GM15510 (cell line): Measurements from ENCODE around the gene SYN1.

ENCODE experiments used
- POLR2A ChIP-seq: IDR thresholded peaks from 3 replicates; pipeline ENCODE4 v1.6.1; 2011; ENCODE audit warnings: borderline replicate concordance; ENCODE audit not compliant: insufficient read length; ENCODE audit errors: extremely low read depth

The SYN1 gene

DNA sequence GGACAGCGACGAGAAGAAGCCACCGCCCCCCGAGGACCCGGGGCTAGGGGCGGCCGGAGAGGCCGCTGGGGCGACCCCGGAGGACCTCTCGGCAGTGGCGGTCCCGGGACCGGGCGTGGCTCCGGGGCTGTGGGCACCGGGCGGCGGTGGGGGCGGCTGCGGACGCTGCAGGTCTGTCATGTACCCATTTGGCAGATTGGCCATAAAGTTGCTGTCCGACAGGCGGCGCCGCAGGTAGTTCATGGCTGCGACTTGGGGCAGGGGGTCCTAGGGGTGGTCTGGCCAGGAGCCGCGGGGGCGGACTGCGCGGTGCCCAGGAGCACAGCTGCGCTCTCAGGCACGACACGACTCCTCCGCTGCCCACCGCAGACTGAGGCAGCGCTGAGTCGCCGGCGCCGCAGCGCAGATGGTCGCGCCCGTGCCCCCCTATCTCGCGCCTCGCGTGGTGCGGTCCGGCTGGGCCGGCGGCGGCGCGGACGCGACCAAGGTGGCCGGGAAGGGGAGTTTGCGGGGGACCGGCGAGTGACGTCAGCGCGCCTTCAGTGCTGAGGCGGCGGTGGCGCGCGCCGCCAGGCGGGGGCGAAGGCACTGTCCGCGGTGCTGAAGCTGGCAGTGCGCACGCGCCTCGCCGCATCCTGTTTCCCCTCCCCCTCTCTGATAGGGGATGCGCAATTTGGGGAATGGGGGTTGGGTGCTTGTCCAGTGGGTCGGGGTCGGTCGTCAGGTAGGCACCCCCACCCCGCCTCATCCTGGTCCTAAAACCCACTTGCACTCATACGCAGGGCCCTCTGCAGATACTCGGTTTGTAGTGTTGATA lies at the start of gene SYN1:
Gene SYN1 (minus strand): TSS at position 372 of the 817 bp plus-strand sequence. CDS start 129 bp downstream, at position 243.
- TF ChIP-seq POLR2A, result no peak

DNA sequence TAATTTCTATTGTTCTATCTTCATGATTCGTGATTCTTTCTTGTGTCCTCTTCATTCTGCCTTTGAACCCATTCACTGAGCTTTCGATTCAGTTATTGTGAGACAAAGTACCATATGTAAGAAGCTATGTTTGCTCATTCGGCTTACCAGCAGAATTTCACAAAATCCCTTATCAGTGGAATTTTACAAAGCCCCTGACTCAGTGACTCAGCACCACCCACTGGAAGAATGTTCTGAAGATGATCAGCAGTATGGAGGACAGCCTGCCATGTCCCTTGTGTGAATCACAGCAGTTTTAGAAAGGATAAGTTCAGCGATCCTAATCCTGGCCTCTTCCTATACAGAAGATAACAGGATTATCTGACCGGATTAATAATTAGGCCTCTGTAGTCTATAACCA lies 45.1 kb upstream of the SYN1 start:
- TF ChIP-seq POLR2A, result no peak

DNA sequence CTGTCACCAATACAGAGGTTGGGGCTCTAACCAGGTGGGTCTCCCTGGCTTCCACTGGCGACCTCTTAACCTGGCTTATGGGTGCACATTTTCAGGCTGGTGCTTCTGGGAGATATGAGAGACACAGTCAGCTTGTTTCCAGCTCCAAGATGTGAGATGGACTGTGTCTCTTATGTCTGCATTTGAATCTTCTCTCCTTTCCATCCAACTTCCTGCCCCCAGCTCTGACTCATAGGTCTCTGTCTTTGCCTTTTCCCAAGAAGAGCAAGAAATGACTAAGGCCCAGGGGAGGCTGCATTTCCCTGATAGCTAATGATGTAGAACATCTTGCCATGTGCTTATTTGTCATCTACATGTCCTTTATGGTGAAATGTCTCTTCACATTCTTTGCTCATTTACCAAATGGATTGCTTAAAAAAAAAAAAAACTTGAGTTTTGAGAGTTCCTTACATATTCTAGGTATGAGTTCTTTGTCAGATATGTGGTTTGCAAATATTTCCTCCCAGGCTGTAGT lies 42.5 kb upstream of the SYN1 start:
- no peak for TF ChIP-seq POLR2A

DNA sequence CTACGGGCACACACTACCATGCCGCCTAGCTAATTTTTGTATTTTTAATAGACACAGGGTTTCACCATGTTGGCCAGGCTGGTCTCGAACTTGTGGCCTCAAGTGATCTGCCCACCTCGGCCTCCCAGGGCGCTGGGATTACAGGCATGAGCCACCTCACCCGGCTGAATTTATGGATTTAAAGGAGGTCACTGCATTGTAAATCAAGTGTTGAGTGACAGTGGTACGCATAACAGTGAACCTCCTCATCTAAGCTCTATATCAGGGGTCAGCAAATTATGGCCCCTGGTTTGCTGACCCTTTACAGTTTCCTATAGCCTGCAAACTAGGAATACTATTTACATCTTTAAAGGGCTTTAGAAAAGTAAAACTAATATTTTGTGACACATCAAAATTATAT lies 41.9 kb upstream of the SYN1 start:
- no peak for TF ChIP-seq POLR2A

GRCh38 chrX:47659421-47659726 lies 39.7 kb upstream of the SYN1 start:
- no peak for TF ChIP-seq POLR2A

DNA sequence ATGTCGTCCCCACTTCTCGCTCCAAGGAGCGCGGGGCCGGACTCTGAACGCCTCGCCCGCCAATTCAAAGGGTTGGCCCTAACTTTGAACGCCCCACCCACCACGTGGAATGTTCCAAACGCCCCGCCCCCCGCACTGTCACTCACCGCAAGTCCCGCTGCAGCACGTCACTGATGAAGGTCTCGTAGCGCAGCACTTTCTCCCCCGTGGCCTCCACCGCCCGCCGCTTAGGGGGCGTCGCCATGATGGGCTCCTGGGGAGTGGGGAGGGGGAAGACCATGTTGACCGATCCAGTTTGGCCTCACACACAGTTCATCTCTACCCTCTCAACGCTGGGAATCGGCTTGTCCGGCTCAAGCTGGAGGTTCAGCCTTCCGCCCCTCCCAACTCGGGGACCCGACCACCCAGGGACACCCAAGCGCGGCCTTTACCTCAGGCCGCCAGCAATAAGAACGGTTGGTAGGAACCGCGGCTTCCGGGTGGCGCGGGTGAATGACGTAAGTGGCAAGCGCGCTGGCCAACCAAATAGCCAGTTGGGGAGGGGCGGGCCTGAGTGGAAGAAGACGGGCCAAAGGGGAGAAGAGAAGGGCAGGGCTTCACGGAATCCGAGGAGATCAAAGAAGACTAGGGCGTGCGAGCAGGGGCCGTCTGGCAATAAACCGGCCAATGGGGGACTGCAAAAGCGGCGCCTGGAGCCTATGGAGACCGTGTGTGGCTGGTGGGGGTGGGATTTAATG lies 39.2 kb upstream of the SYN1 start, which contains the start of gene UXT:
Gene UXT (minus strand): TSS at position 497 of the 737 bp plus-strand sequence. CDS start 253 bp downstream, at position 244.
- TF ChIP-seq POLR2A, result peak; percentile 40

DNA sequence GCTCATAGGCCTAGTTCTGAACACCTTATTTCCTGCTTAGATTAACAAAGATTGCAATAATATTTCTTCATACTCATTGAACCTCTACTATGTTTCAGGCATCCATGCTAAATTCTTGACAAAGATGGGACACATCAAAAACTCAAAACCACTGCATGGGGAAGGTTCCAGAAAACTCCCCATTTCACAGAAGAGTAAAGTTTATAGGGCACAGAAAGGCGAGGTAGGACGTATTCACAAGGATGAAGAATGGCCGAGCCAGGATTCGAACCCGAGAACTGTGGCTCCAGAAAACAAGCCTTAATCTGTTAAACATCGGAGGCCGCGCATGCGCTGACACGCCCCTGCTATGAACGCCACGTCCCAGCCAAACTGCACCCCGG lies 38.6 kb upstream of the SYN1 start:
- no peak for TF ChIP-seq POLR2A

GRCh38 chrX:47651043-47651905 lies 31.6 kb upstream of the SYN1 start:
- peak; percentile 23 for TF ChIP-seq POLR2A

GRCh38 chrX:47650164-47651042 lies 30.7 kb upstream of the SYN1 start, which contains the start of gene ELK1:
Gene ELK1 (minus strand): TSS chrX:47650563. CDS start chrX:47641441, 9,122 bp downstream.
- peak; percentile 52 for TF ChIP-seq POLR2A

- no peak for TF ChIP-seq POLR2A
Measured at GRCh38 chrX:47649781-47650163, 30.1 kb upstream of the SYN1 start.

DNA sequence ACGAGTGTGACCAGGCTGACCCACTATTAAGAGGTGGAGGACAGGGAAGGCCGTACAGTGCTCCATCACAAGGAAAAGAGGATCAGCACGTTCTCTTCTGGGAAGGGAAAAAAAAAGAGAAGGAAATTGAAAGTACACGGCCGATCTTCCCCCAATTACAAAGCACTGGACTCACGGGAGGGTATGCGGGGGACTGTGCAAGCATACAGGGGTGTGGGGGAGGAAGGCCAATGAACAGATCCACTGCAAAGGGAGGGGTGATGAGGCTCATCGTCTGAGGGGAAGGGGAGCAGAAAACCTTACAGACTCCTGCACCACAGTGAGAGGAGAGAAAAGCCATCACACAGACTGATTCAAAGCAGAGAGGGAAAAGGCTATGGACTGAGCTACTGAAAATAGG lies 29.6 kb upstream of the SYN1 start:
- no peak for TF ChIP-seq POLR2A

DNA sequence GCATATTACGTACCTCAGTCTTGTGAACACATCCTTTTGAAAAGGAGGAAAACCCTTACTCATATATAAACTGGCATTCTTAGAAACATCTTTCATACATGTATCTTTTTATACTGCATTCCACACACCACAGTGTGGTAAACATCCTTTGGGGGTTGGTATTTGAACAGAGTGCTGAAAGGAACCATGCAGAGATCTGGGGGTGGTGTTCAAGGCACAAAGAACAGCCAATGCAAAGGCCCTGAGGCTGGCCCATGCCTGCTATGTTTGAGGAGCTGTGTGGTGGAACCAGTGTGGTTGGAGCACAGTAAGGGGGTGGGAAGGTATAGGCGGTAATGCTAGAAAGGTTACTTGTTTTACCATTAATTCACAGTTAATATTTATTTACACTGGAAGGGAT lies 28.7 kb upstream of the SYN1 start:
- no peak for TF ChIP-seq POLR2A

DNA sequence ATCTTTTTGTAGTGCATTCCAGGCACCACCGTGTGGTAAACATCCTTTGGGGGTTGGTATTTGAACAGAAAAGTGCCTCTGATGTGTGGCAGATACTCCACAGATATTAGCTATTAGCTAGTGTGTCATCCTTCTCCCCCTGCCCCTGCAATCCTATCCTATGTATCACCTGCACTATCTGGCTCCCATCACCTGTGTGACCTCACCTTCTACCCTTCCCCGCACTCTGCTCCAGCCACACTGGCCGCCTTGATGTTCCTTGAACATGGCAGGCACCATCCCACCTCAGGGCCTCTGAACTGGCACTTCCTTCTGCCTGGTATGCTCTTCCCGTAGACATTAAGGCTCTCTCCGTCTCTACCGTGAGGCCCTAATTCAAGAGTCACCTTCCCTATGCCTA lies 27.0 kb upstream of the SYN1 start:
- no peak for TF ChIP-seq POLR2A

DNA sequence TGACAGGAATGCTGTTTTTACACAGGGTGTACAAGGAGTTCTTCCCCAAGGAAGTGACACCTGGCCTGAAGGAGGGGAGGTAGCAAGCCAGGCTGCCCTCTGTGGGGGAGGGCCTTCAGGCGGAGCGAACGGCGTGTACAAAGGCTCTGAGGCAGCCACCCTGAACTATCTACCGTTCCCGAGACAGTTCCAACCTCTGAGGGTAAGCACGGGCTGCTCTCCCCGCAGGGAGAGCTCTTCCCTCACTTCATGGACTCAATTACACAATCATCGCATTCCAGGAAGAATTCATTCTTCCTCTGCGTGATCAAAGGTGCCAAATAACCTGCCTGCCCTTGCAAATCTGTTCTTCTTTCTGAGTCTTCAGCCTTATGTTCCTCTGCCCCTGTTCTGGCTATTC lies 25.9 kb upstream of the SYN1 start:
- TF ChIP-seq POLR2A, result no peak
